Colonic mucosa (tissue), 4 donors: ENCODE results near the gene SLC35E1. TPM values are rescaled to one million over a fixed set of nuclear protein-coding genes. Genes with fewer than 3 reads are reported as not detected.
A peak's percentile ranks its signal among the peaks of the same experiment; 100 is the strongest.
"Not testable (repeated sequence)": the region's sequence is repeated elsewhere in the genome, so short reads cannot be mapped to it uniquely, and the experiment has no call there.

Source experiments
- DNase-seq: peaks from one replicate; pipeline ENCODE4 v3.0.0-alpha.2; 2020
- H3K27ac ChIP-seq: fragments of 200-600 bp; one replicate; pipeline ENCODE4 v1.8.0; 2021
- H3K27me3 ChIP-seq: fragments of 200-600 bp; one replicate; pipeline ENCODE4 v1.8.0; 2021
- H3K36me3 ChIP-seq: fragments of 200-600 bp; one replicate; pipeline ENCODE4 v1.8.0; 2021
- H3K4me1 ChIP-seq: fragments of 200-600 bp; one replicate; pipeline ENCODE4 v1.8.0; 2021; ENCODE audit warnings: mild to moderate bottlenecking
- H3K4me3 ChIP-seq: fragments of 200-600 bp; one replicate; pipeline ENCODE4 v1.8.0; 2021
- H3K9ac ChIP-seq, 2 donors: one replicate each; pipeline ENCODE4 v1.7.0; 2013; ENCODE audit warnings: control low read depth in 2 of 2, low read depth in 2 of 2, low read length in 2 of 2
- H3K9me3 ChIP-seq: fragments of 200-600 bp; one replicate; pipeline ENCODE4 v1.8.0; 2021
- intact Hi-C: fragments of 100-400 bp; cut with DNase I; formaldehyde crosslinking; loops from one replicate; pipeline ENCODE4 v1.14.1; 2022
- total RNA-seq, 2 donors: library from RNA; stranded (reverse); fragmentation: NEBNext Ultra II Directional in 1 of 2; extraction: Animal tissue kit (Norgen Biotek cat#: 25700) in 1 of 2; gene quantifications; one replicate each; pipeline ENCODE4 v1.2.1, GENCODE V29; 2021
- TF ChIP-seq, protein P1 (sequence below): fragments of 200-600 bp; IDR thresholded peaks from one replicate; pipeline ENCODE4 v1.8.0; 2022; ENCODE audit warnings: antibody characterized with exemption, mild to moderate bottlenecking
- donor health status: healthy.
- donor health status: DM: no; HTN: no; CAD: no.
- donor health status: DM: no; HTN: no; CAD: no.

SLC35E1 gene
- total RNA-seq, 2 donors from 2014 or later: 44.4 to 47.7 TPM

DNA sequence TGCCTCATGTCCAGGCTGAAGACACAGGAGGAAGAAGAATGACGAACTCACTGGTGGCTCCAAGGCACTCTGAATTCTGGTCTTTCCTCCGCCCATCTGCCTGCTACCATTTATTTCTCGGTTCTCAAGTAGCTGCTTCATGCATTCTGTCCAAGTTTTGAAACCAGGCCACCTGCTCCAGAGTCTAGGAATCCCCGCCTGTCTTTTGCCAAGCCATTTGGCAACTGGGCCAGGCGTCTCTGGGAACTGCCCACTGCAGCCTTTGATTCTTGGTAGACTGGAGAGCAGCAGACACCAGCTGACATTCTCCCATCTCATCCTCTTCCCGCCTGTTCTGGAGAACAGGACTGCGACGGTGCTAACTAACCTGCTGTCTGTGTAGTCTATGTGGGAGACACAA is 10.8 kb downstream of the SLC35E1 start:
- Histone ChIP-seq H3K9me3 (no peaks in the 10 kb centered on the region), H3K9ac (no peak overlapping the region), H3K27ac (no peak overlapping the region), H3K4me3 (no peak overlapping the region), H3K4me1 (no peaks in the 10 kb centered on the region), H3K27me3 (no peaks in the 10 kb centered on the region), H3K36me3 (no peaks in the 10 kb centered on the region)
- intact Hi-C loops: no loop called here
- TF ChIP-seq, protein P1, sequence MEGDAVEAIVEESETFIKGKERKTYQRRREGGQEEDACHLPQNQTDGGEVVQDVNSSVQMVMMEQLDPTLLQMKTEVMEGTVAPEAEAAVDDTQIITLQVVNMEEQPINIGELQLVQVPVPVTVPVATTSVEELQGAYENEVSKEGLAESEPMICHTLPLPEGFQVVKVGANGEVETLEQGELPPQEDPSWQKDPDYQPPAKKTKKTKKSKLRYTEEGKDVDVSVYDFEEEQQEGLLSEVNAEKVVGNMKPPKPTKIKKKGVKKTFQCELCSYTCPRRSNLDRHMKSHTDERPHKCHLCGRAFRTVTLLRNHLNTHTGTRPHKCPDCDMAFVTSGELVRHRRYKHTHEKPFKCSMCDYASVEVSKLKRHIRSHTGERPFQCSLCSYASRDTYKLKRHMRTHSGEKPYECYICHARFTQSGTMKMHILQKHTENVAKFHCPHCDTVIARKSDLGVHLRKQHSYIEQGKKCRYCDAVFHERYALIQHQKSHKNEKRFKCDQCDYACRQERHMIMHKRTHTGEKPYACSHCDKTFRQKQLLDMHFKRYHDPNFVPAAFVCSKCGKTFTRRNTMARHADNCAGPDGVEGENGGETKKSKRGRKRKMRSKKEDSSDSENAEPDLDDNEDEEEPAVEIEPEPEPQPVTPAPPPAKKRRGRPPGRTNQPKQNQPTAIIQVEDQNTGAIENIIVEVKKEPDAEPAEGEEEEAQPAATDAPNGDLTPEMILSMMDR: no peak
- DNase-seq: no peak

DNA sequence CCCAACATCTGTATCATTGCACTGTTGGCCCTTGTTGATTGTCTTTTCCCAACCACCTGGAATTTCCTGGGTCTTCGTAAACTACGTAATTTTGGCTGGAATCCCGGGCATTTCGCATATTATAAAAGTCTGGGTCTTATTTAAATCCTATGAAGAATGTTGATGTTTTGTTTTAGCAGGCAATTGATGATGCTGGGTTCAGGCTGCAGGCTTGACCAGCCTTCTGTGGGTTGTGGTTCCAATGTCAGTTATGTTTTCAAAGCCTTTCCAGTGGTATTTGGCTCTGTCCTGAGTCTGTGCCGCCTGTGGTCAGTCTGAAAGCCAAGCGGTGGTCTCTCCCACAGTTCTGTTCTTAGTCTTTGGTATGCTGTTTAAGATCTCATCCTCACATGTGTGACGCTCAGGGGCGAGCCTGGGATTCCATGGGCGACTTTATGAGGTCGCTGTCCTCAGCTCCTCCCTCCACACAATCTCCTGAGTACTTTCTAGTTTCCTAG is 12.4 kb downstream of the SLC35E1 start:
- H3K9ac ChIP-seq: no peak overlapping the region
- no peaks in the 10 kb centered on the region for H3K9me3 ChIP-seq
- DNase-seq: no peak
- no peaks in the 10 kb centered on the region for H3K27me3 ChIP-seq
- TF ChIP-seq, protein P1: no peak
- H3K4me1 ChIP-seq: no peaks in the 10 kb centered on the region
- no peak overlapping the region for H3K4me3 ChIP-seq
- intact Hi-C loops: no loop called here
- H3K36me3 ChIP-seq: no peaks in the 10 kb centered on the region
- H3K27ac ChIP-seq: no peak overlapping the region

DNA sequence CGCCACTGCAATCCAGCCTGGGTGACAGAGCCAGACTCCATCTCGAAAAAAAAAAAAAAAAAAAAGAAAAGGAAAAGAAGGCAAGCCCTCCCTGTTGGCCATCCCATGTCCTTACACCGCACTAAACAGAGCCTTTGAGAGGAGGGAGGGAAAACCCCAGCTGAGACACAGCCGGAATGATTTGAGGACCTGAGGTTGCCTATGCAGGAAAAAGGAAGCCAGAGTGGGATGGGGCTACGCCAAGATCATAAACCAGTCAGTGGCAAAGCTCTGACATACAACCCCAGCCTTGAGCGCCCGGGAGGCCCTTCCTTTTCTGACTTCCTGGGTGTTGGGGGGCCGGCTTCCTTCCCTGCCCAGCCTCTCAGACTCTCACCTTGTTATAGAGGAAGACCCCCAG is 17.4 kb downstream of the SLC35E1 start:
- no peak for DNase-seq
- Histone ChIP-seq H3K9ac (no peak overlapping the region), H3K27ac (no peak overlapping the region), H3K4me3 (no peak overlapping the region), H3K9me3 (no peaks in the 10 kb centered on the region), H3K27me3 (no peaks in the 10 kb centered on the region), H3K36me3 (no peaks in the 10 kb centered on the region), H3K4me1 (no peaks in the 10 kb centered on the region)
- intact Hi-C loops: no loop called here
- TF ChIP-seq, protein P1: no peak

DNA sequence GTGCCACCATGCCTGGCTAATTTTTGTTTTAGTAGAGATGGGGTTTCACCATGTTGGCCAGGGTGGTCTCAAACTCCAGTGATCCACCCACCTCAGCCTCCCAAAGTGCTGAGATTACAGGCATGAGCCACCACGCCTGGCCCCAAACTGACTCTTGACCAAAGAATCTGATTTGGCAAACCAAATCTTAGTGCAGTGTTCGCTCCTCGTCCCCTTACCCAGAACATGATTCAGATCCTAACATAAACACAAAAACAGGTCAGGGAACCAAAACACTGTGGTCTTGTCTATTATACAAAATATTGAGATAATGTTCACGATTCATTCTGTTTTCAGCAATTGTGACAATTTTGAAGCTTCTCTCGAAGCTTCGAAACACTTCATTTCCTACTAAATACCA is 20.3 kb downstream of the SLC35E1 start:
- H3K4me3 ChIP-seq, DNase-seq, H3K27me3 ChIP-seq, H3K9me3 ChIP-seq, H3K9ac ChIP-seq, H3K36me3 ChIP-seq, H3K27ac ChIP-seq, H3K4me1 ChIP-seq, intact Hi-C loops: not testable (repeated sequence)

DNA sequence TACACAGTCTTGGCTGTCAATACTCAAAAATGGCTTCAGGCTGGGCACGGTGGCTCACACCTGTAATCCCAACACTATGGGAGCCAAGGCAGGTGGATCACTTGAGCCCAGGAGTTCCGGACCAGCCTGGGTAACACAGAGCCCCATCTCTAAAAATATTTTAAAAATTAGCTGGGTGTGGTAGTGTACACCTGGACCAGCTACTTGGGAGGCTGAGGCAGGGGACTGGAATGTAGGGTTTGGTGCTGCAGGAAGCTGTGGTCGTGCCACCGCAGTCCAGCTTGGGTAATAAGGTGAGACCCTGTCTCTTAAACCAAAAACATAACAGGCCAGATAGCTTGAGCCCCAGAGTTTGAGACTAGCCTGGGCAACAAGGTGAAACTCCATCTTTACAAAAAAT is 23.3 kb downstream of the SLC35E1 start:
- Histone ChIP-seq H3K9me3 (no peaks in the 10 kb centered on the region), H3K9ac (no peak overlapping the region), H3K4me1 (no peaks in the 10 kb centered on the region), H3K4me3 (no peak overlapping the region), H3K27me3 (no peaks in the 10 kb centered on the region), H3K36me3 (no peaks in the 10 kb centered on the region), H3K27ac (no peak overlapping the region)
- intact Hi-C loops: no loop called here
- TF ChIP-seq, protein P1: no peak
- DNase-seq: no peak

DNA sequence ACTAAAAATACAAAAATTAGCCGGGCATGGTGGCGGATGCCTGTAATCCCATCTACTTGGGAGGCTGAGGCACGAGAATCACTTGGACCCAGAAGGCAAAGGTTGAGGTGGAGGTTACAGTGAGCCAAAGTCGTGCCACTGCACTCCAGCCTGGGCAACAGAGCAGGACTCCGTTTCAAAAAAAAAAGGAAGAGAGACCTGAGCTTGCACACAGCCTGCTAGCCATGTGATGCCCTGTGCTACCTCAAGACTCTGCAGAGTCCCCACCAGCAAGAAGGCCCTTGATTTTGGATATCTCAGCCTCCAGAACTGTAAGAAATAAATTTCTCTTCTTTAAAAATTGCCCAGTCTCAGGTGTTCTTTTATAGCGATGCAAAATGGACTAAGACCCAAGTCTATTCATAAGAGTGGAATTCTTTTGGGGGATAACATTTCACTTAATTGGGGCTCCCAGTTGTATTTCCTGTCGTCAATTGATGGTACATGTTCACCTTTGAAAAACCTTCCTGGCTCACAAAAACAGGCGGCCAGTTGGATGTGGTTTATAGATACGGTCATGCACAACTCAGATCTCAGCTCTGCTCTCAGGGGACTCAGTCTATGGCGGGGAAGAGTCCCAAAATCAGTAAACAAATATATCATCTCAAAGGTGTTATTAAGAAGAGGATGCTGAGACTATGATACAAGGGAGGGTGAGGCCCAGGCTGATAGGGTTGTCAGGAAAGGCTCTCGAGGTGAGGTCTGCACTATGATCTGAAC is 27.6 kb downstream of the SLC35E1 start:
- Histone ChIP-seq H3K9me3 (no peaks in the 10 kb centered on the region), H3K4me1 (peaks cover 20% of the 10 kb centered on the region), H3K4me3 (no peak overlapping the region), H3K36me3 (no peaks in the 10 kb centered on the region), H3K27ac (no peak overlapping the region), H3K27me3 (no peaks in the 10 kb centered on the region), H3K9ac (no peak overlapping the region)
- TF ChIP-seq, protein P1: no peak
- intact Hi-C loops: no loop called here
- DNase-seq: no peak

DNA sequence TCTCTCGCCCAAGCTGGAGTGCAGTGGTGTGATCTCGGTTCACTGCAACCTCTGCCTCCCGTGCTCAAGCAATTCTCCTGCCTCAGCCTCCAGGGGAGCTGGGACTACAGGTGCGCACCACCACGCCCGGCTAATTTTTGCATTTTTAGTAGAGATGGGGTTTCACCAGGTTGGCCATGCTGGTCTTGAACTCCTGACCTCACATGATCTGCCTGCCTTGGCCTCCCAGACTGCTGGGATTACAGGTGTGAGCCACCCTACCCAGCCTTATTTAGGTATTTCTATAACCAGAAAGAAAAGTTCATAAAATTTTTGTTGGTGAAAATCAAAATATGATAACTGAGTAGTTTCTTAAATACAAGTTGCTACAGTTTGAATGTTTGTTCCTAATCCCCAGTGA is 28.5 kb downstream of the SLC35E1 start:
- H3K36me3 ChIP-seq, intact Hi-C loops, DNase-seq, H3K27ac ChIP-seq, H3K4me3 ChIP-seq, H3K9me3 ChIP-seq, H3K27me3 ChIP-seq: not testable (repeated sequence)
- Histone ChIP-seq H3K4me1 (peaks cover 22% of the 10 kb centered on the region), H3K9ac (peak overlapping the region in 1 of 2 donors; percentile 24)
